ENCODE results near the gene AUH. TPM values are rescaled to one million over a fixed set of nuclear protein-coding genes. Genes with fewer than 3 reads are reported as not detected.

AUH gene
- total RNA-seq, 3 donors from 2014 or later: 23.6 to 24.6 (median 23.8) TPM

DNA sequence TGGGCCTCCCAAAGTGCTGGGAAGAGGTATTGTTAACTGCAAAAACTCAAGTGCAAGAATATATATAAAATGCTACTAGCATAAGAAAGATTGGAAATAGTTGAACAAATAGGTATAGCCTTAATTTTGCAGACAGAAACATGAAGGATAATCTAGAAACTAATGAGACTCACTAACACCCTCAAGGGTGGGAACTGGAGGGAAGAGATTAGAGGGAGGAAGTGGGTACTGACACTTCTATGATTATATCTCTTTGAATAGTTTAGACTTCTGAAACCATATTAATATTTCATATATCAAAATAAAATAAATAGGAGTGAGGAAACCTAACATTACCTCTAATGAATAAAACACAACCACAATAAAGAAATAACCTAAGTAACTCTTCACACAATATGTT is 23.0 kb downstream of the AUH start:
- Mint-ChIP-seq H3K9me3 (no peaks in the 10 kb centered on the region), H3K4me1 (ENCODE audit: low read depth) (peaks cover 23% of the 10 kb centered on the region), H3K4me3 (no peak overlapping the region), H3K27me3 (ENCODE audit: low read depth) (no peaks in the 10 kb centered on the region), H3K36me3 (ENCODE audit: insufficient read depth) (peaks cover 42% of the 10 kb centered on the region)
- no peak for ATAC-seq
- DNase-seq: no peak

DNA sequence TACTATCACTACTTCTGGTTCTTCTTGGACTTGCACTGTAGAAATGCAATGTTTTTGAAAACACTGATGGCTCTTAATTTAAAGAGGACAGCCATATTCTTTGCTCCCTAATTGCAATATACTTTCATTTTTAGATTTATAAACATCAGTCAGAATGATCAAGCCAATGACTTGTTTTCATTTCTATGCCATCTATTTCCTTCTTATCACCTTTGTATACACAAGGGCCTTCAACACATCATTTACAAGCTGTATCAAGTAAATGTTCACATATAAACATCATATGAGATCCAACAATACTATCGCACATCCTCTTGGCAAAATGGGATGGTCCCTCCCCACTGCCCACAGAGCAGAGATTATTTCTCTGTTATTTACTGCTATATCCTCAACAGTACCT is 24.9 kb downstream of the AUH start:
- Mint-ChIP-seq H3K4me1 (ENCODE audit: low read depth) (peaks cover 20% of the 10 kb centered on the region), H3K27me3 (ENCODE audit: low read depth) (no peaks in the 10 kb centered on the region), H3K4me3 (no peak overlapping the region), H3K36me3 (ENCODE audit: insufficient read depth) (peaks cover 33% of the 10 kb centered on the region), H3K9me3 (no peaks in the 10 kb centered on the region)
- no peak for ATAC-seq
- no peak for DNase-seq

DNA sequence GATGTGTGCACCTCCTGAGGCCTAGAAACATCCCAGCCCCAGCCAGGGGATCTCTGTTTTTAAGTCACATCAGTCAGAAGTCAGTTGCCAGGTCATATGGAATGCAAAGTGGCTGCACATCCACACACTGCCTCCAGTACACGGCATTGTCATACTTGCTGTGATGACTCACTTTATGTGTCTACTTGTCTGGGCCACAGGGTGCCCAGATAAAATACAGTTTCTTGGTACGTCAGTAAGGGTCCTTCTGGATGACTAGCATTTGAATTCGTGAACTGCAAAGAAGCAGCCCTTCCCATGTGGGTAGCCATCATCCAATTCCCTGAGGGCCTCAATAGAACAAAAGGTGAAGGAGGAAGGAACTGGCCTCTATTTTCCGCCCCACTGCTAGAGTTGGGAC is 27.7 kb downstream of the AUH start:
- Mint-ChIP-seq H3K9me3 (no peaks in the 10 kb centered on the region), H3K4me1 (ENCODE audit: low read depth) (peaks cover 3% of the 10 kb centered on the region), H3K4me3 (no peak overlapping the region), H3K36me3 (ENCODE audit: insufficient read depth) (peaks cover 28% of the 10 kb centered on the region), H3K27me3 (ENCODE audit: low read depth) (no peaks in the 10 kb centered on the region)
- no peak for DNase-seq
- ATAC-seq: peak; percentile 79 to 89

DNA sequence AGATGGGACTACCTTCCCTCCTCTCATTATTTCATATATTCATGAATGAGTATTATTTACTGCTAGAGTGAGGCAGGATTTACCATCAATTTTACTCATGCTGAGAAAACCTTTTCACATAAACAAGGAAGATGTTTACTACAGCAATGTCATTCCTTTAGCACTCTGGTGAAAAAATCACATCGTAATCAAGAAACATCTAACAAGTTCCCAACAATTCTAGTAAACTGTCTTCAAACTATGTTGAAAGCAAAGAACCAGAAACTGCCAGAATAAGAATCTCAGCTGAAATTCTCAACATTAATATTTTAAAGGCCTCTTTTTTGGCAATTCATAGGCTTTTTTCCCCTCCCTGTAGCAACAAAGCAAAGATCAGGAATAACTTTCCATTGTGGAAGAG is 28.2 kb downstream of the AUH start:
- Mint-ChIP-seq H3K4me1 (ENCODE audit: low read depth) (peaks cover 1% of the 10 kb centered on the region), H3K4me3 (no peak overlapping the region), H3K27me3 (ENCODE audit: low read depth) (no peaks in the 10 kb centered on the region), H3K36me3 (ENCODE audit: insufficient read depth) (peaks cover 32% of the 10 kb centered on the region), H3K9me3 (no peaks in the 10 kb centered on the region)
- ATAC-seq: no peak
- no peak for DNase-seq

DNA sequence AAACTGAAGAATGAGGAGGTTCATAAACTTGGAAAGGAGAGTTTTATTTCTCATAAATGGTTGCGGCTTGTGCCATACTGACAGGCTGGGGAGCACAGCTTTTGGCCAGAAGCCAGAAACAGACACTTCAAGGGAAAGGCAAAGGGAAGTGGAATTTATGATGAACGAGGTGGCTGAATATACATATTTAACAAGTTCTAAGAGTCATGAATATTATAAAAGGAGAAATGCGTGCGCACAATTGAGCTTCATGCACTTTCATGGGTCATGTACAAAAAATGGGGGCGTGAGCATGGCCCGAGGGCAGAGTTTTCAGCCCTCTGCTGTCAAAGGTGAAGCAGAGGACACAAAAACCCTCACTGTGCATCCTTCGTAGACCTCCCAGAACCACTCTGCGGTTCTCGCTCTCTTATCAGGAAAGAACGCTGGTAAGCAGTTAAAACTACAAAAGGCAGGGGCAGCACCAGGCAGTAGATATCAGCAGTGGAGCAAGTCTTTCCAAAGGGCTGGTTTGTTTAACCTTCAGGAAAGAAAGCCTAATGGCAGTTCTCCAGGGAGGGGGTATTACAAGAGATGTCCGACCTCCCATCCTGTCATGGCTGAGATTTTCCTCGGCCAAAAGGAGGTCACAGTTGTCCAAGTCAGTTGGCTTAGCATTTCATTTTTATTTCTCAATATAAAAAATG is 29.0 kb downstream of the AUH start:
- Mint-ChIP-seq H3K9me3 (no peaks in the 10 kb centered on the region), H3K4me3 (no peak overlapping the region), H3K4me1 (ENCODE audit: low read depth) (no peaks in the 10 kb centered on the region), H3K27me3 (ENCODE audit: low read depth) (no peaks in the 10 kb centered on the region), H3K36me3 (ENCODE audit: insufficient read depth) (peaks cover 31% of the 10 kb centered on the region)
- no peak for ATAC-seq
- DNase-seq: no peak

DNA sequence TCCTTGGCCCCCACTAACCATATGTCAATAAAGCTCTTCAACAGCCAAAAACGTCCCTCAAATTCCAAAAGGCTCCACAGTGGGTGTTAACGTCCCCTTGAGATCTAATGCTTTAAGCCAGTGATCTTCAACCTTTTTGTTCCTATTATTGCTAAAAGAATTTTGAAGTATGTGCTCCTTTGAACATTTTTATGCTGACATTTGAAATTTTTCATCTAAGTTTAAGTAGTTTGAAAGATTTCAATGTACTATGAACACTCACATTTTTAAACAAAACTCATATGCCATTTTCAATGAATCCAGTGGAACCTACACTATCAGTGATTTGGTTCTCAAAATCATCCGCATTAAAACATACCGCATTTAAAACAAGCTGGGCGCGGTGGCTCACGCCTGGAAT is 29.9 kb downstream of the AUH start:
- ATAC-seq: no peak
- Mint-ChIP-seq H3K27me3 (ENCODE audit: low read depth) (no peaks in the 10 kb centered on the region), H3K4me1 (ENCODE audit: low read depth) (no peaks in the 10 kb centered on the region), H3K36me3 (ENCODE audit: insufficient read depth) (peaks cover 40% of the 10 kb centered on the region), H3K4me3 (no peak overlapping the region), H3K9me3 (no peaks in the 10 kb centered on the region)
- no peak for DNase-seq

DNA sequence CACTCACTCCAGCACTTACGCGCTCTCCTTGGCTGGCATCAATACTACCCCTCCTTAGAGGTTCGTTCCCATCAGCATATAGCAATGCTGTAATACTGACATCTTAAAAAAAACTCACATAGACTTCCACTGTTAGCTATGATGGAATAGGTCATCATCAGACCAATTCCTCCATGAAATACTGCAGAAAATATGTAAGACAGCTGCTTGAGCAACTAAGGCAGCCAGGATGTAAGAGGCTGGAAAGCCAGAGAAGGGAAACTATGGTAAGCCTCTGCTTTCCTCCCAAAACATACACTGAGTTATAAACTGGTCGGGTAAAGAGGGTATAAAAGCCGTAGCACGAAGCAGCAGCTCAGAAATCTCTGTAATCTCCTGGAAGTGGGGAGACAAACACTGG is 33.5 kb downstream of the AUH start:
- DNase-seq (no peak), ATAC-seq (no peak)
- H3K4me3 Mint-ChIP-seq: no peak overlapping the region
- H3K4me1 Mint-ChIP-seq (ENCODE audit: low read depth): no peaks in the 10 kb centered on the region
- H3K27me3 Mint-ChIP-seq (ENCODE audit: low read depth): no peaks in the 10 kb centered on the region
- H3K9me3 Mint-ChIP-seq: no peaks in the 10 kb centered on the region
- H3K36me3 Mint-ChIP-seq (ENCODE audit: insufficient read depth): peaks cover 44% of the 10 kb centered on the region

DNA sequence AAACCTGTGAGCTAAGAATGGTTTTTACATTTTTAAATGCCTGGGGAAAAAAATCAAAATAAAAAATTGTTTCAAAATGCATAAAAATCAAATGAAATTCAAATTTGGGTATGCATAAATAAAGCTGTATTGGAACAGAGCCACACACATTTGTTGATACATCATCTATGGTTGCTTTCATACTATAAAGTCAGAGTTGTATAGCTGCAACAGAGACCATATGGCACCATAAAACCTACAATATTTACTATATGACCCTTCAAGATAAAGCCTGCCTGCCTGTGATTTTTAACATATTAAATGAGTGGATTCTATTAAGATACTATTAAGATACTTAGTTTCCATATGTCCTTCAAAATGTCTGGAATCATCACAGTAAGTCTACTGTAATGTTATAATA is 40.0 kb downstream of the AUH start:
- ATAC-seq: no peak
- Mint-ChIP-seq H3K4me3 (no peak overlapping the region), H3K27me3 (ENCODE audit: low read depth) (no peaks in the 10 kb centered on the region), H3K36me3 (ENCODE audit: insufficient read depth) (peaks cover 44% of the 10 kb centered on the region), H3K4me1 (ENCODE audit: low read depth) (no peaks in the 10 kb centered on the region), H3K9me3 (no peaks in the 10 kb centered on the region)
- no peak for DNase-seq

DNA sequence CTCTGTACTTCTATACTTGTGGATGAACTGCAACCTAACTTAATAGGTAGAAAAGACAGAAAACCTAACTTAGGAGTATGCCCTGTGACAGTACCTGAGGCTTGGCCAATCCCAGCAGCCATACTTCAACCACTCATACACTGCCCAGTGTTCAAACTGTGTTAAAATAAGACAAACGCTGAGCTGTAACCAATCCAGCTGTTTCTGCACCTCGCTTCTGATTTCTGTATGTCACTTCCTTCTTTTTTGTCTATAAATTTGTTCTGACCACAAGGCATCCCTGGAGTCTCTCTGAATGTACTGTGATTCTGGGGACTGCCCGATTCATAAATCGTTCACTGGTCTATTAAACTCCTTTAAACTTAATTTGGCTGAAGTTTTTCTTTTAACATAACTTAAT is 41.4 kb downstream of the AUH start:
- no peaks in the 10 kb centered on the region for H3K27me3 Mint-ChIP-seq (ENCODE audit: low read depth)
- peaks cover 47% of the 10 kb centered on the region for H3K36me3 Mint-ChIP-seq (ENCODE audit: insufficient read depth)
- no peak for DNase-seq
- H3K4me3 Mint-ChIP-seq: no peak overlapping the region
- no peaks in the 10 kb centered on the region for H3K9me3 Mint-ChIP-seq
- no peaks in the 10 kb centered on the region for H3K4me1 Mint-ChIP-seq (ENCODE audit: low read depth)
- ATAC-seq: no peak

DNA sequence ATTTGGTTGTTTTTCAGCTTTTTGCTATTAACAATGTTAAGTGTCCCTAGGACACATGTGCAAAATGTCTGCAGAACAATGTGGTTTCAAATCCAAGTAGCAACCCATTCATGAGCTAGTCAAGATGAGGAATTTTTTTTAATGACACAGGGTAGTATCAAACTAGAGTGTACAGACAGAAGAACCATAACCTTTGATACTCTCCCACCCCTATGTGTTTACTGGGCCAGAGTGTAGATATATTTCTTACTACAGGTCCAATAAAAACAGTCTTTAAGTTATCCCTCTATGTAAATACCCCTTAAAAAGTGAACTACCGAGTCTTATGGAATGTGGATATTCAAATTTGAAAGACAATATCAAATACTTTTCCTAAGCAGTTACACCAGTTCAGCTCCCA is 45.6 kb downstream of the AUH start:
- DNase-seq (no peak), ATAC-seq (no peak)
- H3K4me3 Mint-ChIP-seq: no peak overlapping the region
- no peaks in the 10 kb centered on the region for H3K27me3 Mint-ChIP-seq (ENCODE audit: low read depth)
- no peaks in the 10 kb centered on the region for H3K9me3 Mint-ChIP-seq
- H3K36me3 Mint-ChIP-seq (ENCODE audit: insufficient read depth): peaks cover 33% of the 10 kb centered on the region
- H3K4me1 Mint-ChIP-seq (ENCODE audit: low read depth): no peaks in the 10 kb centered on the region

DNA sequence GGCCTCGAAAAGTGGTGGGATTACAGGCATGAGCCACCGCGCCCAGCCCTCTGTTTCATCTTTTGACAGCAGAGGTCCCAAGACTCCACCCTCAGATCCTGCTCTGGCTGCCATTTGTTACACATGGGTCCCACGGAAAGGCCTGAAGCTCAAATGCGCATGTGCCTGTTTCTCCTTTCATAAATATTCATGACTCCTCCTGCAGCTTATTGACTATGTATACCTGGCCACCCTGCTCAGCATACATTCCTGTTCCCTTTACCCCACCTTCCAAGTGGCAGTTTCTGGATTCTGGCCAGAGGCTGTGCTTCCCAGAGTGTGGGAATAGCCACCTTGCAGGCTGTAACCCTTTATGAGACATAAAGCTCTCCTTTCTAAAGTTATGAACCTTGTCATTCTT is 46.5 kb downstream of the AUH start:
- H3K9me3 Mint-ChIP-seq: no peaks in the 10 kb centered on the region
- H3K27me3 Mint-ChIP-seq (ENCODE audit: low read depth): no peaks in the 10 kb centered on the region
- H3K4me1 Mint-ChIP-seq (ENCODE audit: low read depth): no peaks in the 10 kb centered on the region
- H3K4me3 Mint-ChIP-seq: no peak overlapping the region
- no peak for ATAC-seq
- DNase-seq: no peak
- H3K36me3 Mint-ChIP-seq (ENCODE audit: insufficient read depth): peaks cover 36% of the 10 kb centered on the region

DNA sequence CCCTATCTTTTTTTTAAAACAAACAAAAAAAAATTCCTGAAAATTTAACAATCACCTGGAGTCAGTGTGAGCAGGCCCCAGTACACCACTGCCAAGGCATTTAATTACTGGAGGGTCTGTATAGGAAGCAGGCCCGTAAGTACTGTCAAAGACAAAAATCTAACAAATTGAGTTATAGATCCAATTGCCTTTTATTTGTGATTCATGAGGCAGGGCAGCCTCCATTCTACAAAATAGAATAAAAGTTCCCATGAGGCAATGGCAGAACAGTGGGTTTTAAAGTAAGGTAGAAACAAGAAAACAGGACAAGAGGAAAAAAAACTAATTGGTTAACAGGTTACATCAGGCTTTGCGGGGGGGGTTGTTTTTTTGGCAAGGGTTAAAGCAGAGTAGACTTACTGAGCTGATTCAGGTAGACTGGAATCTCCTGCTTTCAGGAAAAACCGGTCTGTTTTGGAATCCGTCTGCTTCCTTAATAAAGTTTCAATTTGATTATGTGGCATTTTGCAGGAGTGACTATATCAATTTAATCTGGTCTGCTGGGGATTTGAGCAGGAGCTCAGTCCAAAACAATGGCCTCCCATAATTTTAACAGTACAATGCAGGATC is 48.9 kb downstream of the AUH start:
- Mint-ChIP-seq H3K36me3 (ENCODE audit: insufficient read depth) (peaks cover 38% of the 10 kb centered on the region), H3K4me1 (ENCODE audit: low read depth) (no peaks in the 10 kb centered on the region), H3K4me3 (no peak overlapping the region), H3K9me3 (no peaks in the 10 kb centered on the region), H3K27me3 (ENCODE audit: low read depth) (no peaks in the 10 kb centered on the region)
- no peak for DNase-seq
- ATAC-seq: no peak

DNA sequence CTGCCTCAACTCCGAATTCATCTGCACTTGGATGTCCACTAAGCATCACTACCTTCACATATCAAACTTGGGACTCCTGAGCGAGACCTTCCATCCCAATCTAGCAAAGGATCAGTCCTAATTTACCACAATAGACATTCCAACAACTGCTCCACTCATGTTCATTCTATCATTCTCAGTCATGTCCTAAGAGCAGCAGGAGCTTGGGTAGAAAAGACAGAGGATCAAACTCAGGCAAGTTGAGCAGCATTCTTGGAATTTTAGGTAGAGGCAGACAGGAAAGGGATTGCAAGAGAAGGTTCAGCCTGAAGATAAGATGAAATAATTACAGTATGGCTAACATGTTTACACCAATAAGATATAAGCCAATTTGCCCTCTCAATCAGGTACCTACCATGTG is 51.7 kb downstream of the AUH start:
- Mint-ChIP-seq H3K27me3 (ENCODE audit: low read depth) (no peaks in the 10 kb centered on the region), H3K9me3 (no peaks in the 10 kb centered on the region), H3K36me3 (ENCODE audit: insufficient read depth) (peaks cover 41% of the 10 kb centered on the region), H3K4me3 (no peak overlapping the region), H3K4me1 (ENCODE audit: low read depth) (peaks cover 2% of the 10 kb centered on the region)
- ATAC-seq (no peak), DNase-seq (no peak)

DNA sequence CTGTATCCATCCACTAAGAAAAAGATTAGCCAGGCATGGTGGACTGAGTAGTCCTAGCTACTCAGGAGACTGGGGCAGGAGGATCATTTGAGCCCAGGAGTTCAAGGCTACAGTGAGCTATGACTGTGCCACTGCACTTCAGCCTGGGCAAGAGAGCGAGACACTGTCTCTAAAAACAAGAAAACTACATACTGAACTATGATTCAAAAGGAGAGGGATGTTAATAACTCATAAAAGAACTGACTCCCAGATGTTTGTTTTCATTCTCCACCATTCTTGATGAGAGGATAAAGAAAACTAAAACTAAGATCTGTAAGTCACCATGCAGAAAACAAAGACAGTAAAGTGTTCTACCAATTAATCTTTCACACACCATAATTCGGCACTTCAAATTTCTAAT is 53.5 kb downstream of the AUH start:
- Mint-ChIP-seq H3K36me3 (ENCODE audit: insufficient read depth) (peaks cover 44% of the 10 kb centered on the region), H3K4me1 (ENCODE audit: low read depth) (peaks cover 2% of the 10 kb centered on the region), H3K27me3 (ENCODE audit: low read depth) (no peaks in the 10 kb centered on the region), H3K4me3 (no peak overlapping the region), H3K9me3 (no peaks in the 10 kb centered on the region)
- ATAC-seq (peak in 1 of 2 donors; percentile 34), DNase-seq (no peak)

DNA sequence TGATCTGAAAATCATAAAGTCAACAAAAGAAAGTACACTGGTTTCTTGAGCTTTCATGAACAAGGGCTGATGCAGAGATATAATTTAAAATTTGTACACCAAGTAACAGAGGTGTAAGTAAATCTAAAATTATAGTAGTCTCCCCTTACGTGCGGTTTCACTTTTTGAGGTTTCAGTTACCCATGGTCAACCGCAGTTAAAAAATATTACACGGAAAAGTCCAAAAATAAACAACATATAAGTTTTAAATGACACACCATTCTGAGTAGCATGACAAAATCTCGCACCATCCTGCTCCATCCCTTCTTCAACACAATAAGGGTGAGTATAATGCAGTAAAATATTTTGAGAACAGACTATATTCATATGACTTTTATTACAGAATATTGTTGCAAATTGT is 54.4 kb downstream of the AUH start:
- Mint-ChIP-seq H3K27me3 (ENCODE audit: low read depth) (no peaks in the 10 kb centered on the region), H3K9me3 (no peaks in the 10 kb centered on the region), H3K36me3 (ENCODE audit: insufficient read depth) (peaks cover 41% of the 10 kb centered on the region), H3K4me1 (ENCODE audit: low read depth) (peaks cover 2% of the 10 kb centered on the region), H3K4me3 (no peak overlapping the region)
- DNase-seq: no peak
- no peak for ATAC-seq

Measured in activated T-cell treated with anti-CD3 and anti-CD28 coated beads, Interleukin-2, amount 50 U/mL, for 4 hours (primary cell).